Stomach smooth muscle (tissue), 2 donors: ENCODE results near the gene ZFHX3.

Experiments
- H3K27ac ChIP-seq: one replicate; pipeline ENCODE4 v1.7.0; 2013; ENCODE audit warnings: mild to moderate bottlenecking, low read length, inconsistent platforms
- H3K27me3 ChIP-seq, 2 donors: one replicate each; pipeline ENCODE4 v1.7.0; 2013; ENCODE audit warnings: low read length in 2 of 2; ENCODE audit not compliant: insufficient read depth in 2 of 2, control insufficient read depth in 1 of 2
- H3K36me3 ChIP-seq, 2 donors: one replicate each; pipeline ENCODE4 v1.7.0; 2013; ENCODE audit warnings: low read length in 2 of 2; ENCODE audit not compliant: control insufficient read depth in 2 of 2, insufficient read depth in 2 of 2
- H3K4me1 ChIP-seq: one replicate; pipeline ENCODE4 v1.7.0; 2013; ENCODE audit warnings: low read length; ENCODE audit not compliant: control insufficient read depth, insufficient read depth
- H3K4me3 ChIP-seq, 2 donors: one replicate each; pipeline ENCODE4 v1.7.0; 2013; ENCODE audit warnings: low read length in 2 of 2
- H3K9ac ChIP-seq, 2 donors: one replicate each; pipeline ENCODE4 v1.7.0; 2013; ENCODE audit warnings: low read length in 2 of 2, mild to moderate bottlenecking in 1 of 2
- H3K9me3 ChIP-seq, 2 donors: one replicate each; pipeline ENCODE4 v1.7.0; 2013; ENCODE audit warnings: low read length in 2 of 2; ENCODE audit not compliant: control insufficient read depth in 2 of 2
- donor health status: healthy.
- donor health status: Pancreatic carcinoma.

Gene ZFHX3

GRCh38 chr16:72854267-72854959 lies 193.5 kb downstream of the ZFHX3 start:
- no peaks in the 10 kb centered on the region for H3K9me3 ChIP-seq
- H3K27ac ChIP-seq, result no peak overlapping the region
- peaks cover 37% of the 10 kb centered on the region for H3K4me1 ChIP-seq
- H3K36me3 ChIP-seq, result no peaks in the 10 kb centered on the region
- H3K27me3 ChIP-seq, result no peaks in the 10 kb centered on the region
- no peak overlapping the region for H3K4me3 ChIP-seq
- no peak overlapping the region for H3K9ac ChIP-seq

- no peaks in the 10 kb centered on the region for H3K9me3 ChIP-seq
- H3K4me1 ChIP-seq, result peaks cover 39% of the 10 kb centered on the region
- H3K27ac ChIP-seq, result no peak overlapping the region
- H3K4me3 ChIP-seq, result no peak overlapping the region
- H3K9ac ChIP-seq, result no peak overlapping the region
- no peaks in the 10 kb centered on the region for H3K36me3 ChIP-seq
- no peaks in the 10 kb centered on the region for H3K27me3 ChIP-seq
Measured at GRCh38 chr16:72853575-72854266, 194.2 kb downstream of the ZFHX3 start.

GRCh38 chr16:72852421-72852820 lies 195.5 kb downstream of the ZFHX3 start:
- H3K9ac ChIP-seq, result no peak overlapping the region
- H3K36me3 ChIP-seq, result no peaks in the 10 kb centered on the region
- H3K4me1 ChIP-seq, result peaks cover 41% of the 10 kb centered on the region
- H3K4me3 ChIP-seq, result no peak overlapping the region
- no peak overlapping the region for H3K27ac ChIP-seq
- H3K9me3 ChIP-seq, result no peaks in the 10 kb centered on the region
- H3K27me3 ChIP-seq, result no peaks in the 10 kb centered on the region

GRCh38 chr16:72850853-72851252 lies 197.1 kb downstream of the ZFHX3 start:
- Histone ChIP-seq H3K4me1 (peaks cover 48% of the 10 kb centered on the region), H3K27me3 (no peaks in the 10 kb centered on the region), H3K27ac (peak overlapping the region; percentile 49), H3K9me3 (no peaks in the 10 kb centered on the region), H3K9ac (no peak overlapping the region), H3K4me3 (peak overlapping the region in 1 of 2 donors; percentile 29), H3K36me3 (no peaks in the 10 kb centered on the region)

GRCh38 chr16:72850021-72850420 lies 197.9 kb downstream of the ZFHX3 start:
- Histone ChIP-seq H3K27me3 (no peaks in the 10 kb centered on the region), H3K9me3 (no peaks in the 10 kb centered on the region), H3K27ac (peak overlapping the region; percentile 53), H3K4me3 (no peak overlapping the region), H3K9ac (no peak overlapping the region), H3K36me3 (no peaks in the 10 kb centered on the region), H3K4me1 (peaks cover 48% of the 10 kb centered on the region)

- Histone ChIP-seq H3K4me3 (peak overlapping the region; percentile 34 to 59), H3K27me3 (no peaks in the 10 kb centered on the region), H3K27ac (peak overlapping the region; percentile 73), H3K9me3 (no peaks in the 10 kb centered on the region), H3K9ac (peak overlapping the region; percentile 51 to 74), H3K36me3 (no peaks in the 10 kb centered on the region), H3K4me1 (peaks cover 52% of the 10 kb centered on the region)
Measured at GRCh38 chr16:72848759-72849664, 198.9 kb downstream of the ZFHX3 start.

GRCh38 chr16:72848028-72848400 lies 199.9 kb downstream of the ZFHX3 start:
- no peaks in the 10 kb centered on the region for H3K27me3 ChIP-seq
- no peaks in the 10 kb centered on the region for H3K9me3 ChIP-seq
- H3K4me1 ChIP-seq, result peaks cover 54% of the 10 kb centered on the region
- H3K27ac ChIP-seq, result peak overlapping the region; percentile 73
- H3K4me3 ChIP-seq, result no peak overlapping the region
- H3K9ac ChIP-seq, result peak overlapping the region; percentile 21 to 23
- no peaks in the 10 kb centered on the region for H3K36me3 ChIP-seq

GRCh38 chr16:72847187-72848027 lies 200.5 kb downstream of the ZFHX3 start:
- no peaks in the 10 kb centered on the region for H3K36me3 ChIP-seq
- H3K9ac ChIP-seq, result no peak overlapping the region
- peaks cover 54% of the 10 kb centered on the region for H3K4me1 ChIP-seq
- peak overlapping the region; percentile 73 for H3K27ac ChIP-seq
- no peak overlapping the region for H3K4me3 ChIP-seq
- H3K27me3 ChIP-seq, result no peaks in the 10 kb centered on the region
- no peaks in the 10 kb centered on the region for H3K9me3 ChIP-seq

- H3K27me3 ChIP-seq, result no peaks in the 10 kb centered on the region
- no peak overlapping the region for H3K4me3 ChIP-seq
- no peak overlapping the region for H3K27ac ChIP-seq
- H3K9me3 ChIP-seq, result no peaks in the 10 kb centered on the region
- no peaks in the 10 kb centered on the region for H3K36me3 ChIP-seq
- peaks cover 55% of the 10 kb centered on the region for H3K4me1 ChIP-seq
- no peak overlapping the region for H3K9ac ChIP-seq
Measured at GRCh38 chr16:72846594-72846993, 201.3 kb downstream of the ZFHX3 start.
